OCI-LY1 (cell line): ENCODE data around the gene YPEL2.

Experiments
- EZH2 ChIP-seq: fragments of 200-600 bp; sonication (generic), shearing (Covaris generic); IDR thresholded peaks from 2 replicates; pipeline ENCODE4 v1.8.0; 2017; ENCODE audit warnings: borderline replicate concordance, mixed run types, mild to moderate bottlenecking, antibody characterized with exemption, low read length, moderate library complexity, mixed read lengths
- TF ChIP-seq, protein P1 (sequence below): fragments of 200-600 bp; sonication (generic), shearing (Covaris generic); IDR thresholded peaks from 2 replicates; pipeline ENCODE4 v1.5.1; 2017; ENCODE audit warnings: mild to moderate bottlenecking, antibody characterized with exemption, low read length, moderate library complexity, mixed read lengths

DNA sequence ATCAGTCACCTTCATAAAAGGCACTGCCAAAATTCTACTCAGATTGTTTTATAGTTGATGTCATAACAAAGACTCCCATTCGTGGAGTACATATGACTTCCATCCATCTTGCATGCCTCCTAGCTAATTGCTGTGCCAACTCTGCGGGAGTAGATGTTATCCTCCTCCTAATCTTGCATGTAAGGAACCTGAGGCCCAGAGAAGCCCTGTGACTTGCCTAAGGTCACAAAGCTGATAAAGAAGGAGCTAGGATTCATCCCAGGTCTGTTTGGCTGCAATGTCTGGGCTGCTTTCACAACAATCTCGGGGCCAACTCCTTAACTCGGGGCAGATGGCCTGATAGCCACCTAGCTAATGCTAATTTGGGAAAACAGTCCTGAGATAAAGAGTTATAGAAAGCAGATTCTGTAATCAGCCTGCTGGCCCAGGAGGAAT, 87.3 kb downstream of the YPEL2 start:
- TF ChIP-seq, protein P1, sequence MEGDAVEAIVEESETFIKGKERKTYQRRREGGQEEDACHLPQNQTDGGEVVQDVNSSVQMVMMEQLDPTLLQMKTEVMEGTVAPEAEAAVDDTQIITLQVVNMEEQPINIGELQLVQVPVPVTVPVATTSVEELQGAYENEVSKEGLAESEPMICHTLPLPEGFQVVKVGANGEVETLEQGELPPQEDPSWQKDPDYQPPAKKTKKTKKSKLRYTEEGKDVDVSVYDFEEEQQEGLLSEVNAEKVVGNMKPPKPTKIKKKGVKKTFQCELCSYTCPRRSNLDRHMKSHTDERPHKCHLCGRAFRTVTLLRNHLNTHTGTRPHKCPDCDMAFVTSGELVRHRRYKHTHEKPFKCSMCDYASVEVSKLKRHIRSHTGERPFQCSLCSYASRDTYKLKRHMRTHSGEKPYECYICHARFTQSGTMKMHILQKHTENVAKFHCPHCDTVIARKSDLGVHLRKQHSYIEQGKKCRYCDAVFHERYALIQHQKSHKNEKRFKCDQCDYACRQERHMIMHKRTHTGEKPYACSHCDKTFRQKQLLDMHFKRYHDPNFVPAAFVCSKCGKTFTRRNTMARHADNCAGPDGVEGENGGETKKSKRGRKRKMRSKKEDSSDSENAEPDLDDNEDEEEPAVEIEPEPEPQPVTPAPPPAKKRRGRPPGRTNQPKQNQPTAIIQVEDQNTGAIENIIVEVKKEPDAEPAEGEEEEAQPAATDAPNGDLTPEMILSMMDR = no peak
- TF ChIP-seq EZH2 = no peak
